AG09319 (cell line): ENCODE data around the gene ING3.

Source experiments
- DNase-seq: peaks from one replicate; pipeline ENCODE4 v3.0.0-alpha.2; 2010; ENCODE audit warnings: low read depth; ENCODE audit errors: extremely low read depth
- CTCF ChIP-seq: IDR thresholded peaks from 2 replicates; pipeline ENCODE4 v1.5.1; 2011; ENCODE audit warnings: low read depth, mild to moderate bottlenecking, inconsistent platforms, low read length, moderate library complexity

The ING3 gene

GRCh38 chr7:120939345-120939744 is 11.2 kb upstream of the ING3 start:
- DNase-seq: no peak
- no peak for TF ChIP-seq CTCF

GRCh38 chr7:120941064-120941463 is 9.5 kb upstream of the ING3 start:
- DNase-seq: no peak
- TF ChIP-seq CTCF: peak; percentile 8; the same call in 1 of the 2 replicates

- no peak for TF ChIP-seq CTCF
These were observed 8.7 kb upstream of the ING3 start for GRCh38 chr7:120941856-120942255.

GRCh38 chr7:120942861-120943260 is 7.7 kb upstream of the ING3 start:
- DNase-seq: no peak
- TF ChIP-seq CTCF: no peak

More at GRCh38 chr7:120941856-120942255, 8.7 kb upstream of the ING3 start:
- no peak for DNase-seq

- DNase-seq: no peak
- no peak for TF ChIP-seq CTCF
These were observed 5.6 kb upstream of the ING3 start for GRCh38 chr7:120944826-120945562.

GRCh38 chr7:120947980-120948379 is 2.6 kb upstream of the ING3 start:
- no peak for TF ChIP-seq CTCF
- DNase-seq: no peak

GRCh38 chr7:120949393-120949911 is 1.1 kb upstream of the ING3 start:
- no peak for DNase-seq
- TF ChIP-seq CTCF: no peak
